NCI-H128 (cell line): ENCODE measurements around the gene TGIF1.

ENCODE experiments used
- DNase-seq: peaks from one replicate; lab custom pipeline; 2025; ENCODE audit not compliant: unreplicated experiment; lab: John Stamatoyannopoulos, UW

Gene TGIF1

GRCh38 chr18:3429121-3429520 is 20.9 kb upstream of the TGIF1 start:
- no peak for DNase-seq

GRCh38 chr18:3434685-3435084 is 15.3 kb upstream of the TGIF1 start:
- no peak for DNase-seq

- no peak for DNase-seq
Observed at GRCh38 chr18:3440341-3440740, 9.6 kb upstream of the TGIF1 start.

- no peak for DNase-seq
Observed at GRCh38 chr18:3441290-3441689, 8.7 kb upstream of the TGIF1 start.

- no peak for DNase-seq
Observed at GRCh38 chr18:3442919-3443318, 7.1 kb upstream of the TGIF1 start.

GRCh38 chr18:3444296-3444695 is 5.7 kb upstream of the TGIF1 start:
- no peak for DNase-seq

GRCh38 chr18:3444954-3445353 is 5.0 kb upstream of the TGIF1 start:
- no peak for DNase-seq

- no peak for DNase-seq
Observed at GRCh38 chr18:3447068-3447894, 2.7 kb upstream of the TGIF1 start.

GRCh38 chr18:3447895-3448837 is 1.8 kb upstream of the TGIF1 start:
- peak; percentile 96 for DNase-seq

- peak; percentile 91 for DNase-seq
Observed at GRCh38 chr18:3448838-3449511, 997 bp upstream of the TGIF1 start.

- peak; percentile 54 for DNase-seq
Observed at GRCh38 chr18:3449512-3450011, 410 bp upstream of the TGIF1 start.

GRCh38 chr18:3450799-3451182 is 819 bp downstream of the TGIF1 start:
- DNase-seq, result no peak

- DNase-seq, result peak; percentile 83
Observed at GRCh38 chr18:3451183-3451988, 1.4 kb downstream of the TGIF1 start.

- DNase-seq, result no peak
Observed at GRCh38 chr18:3451989-3452749, 2.2 kb downstream of the TGIF1 start.

- DNase-seq, result no peak
Observed at GRCh38 chr18:3452750-3453539, 3.0 kb downstream of the TGIF1 start.

- no peak for DNase-seq
Observed at GRCh38 chr18:3453540-3454364, 3.8 kb downstream of the TGIF1 start.

GRCh38 chr18:3454365-3455089 is 4.6 kb downstream of the TGIF1 start:
- DNase-seq, result no peak
